ENCODE data around the gene HOXC5. TPM values are rescaled to one million over a fixed set of nuclear protein-coding genes. Genes with fewer than 3 reads are reported as not detected.

The HOXC5 gene
- total RNA-seq, 1 experiment from 2014 or later: not detected

- no peak overlapping the region for H3K23ac ChIP-seq (ENCODE audit: insufficient read length, low read depth, low read length)
- H3K27me3 ChIP-seq (ENCODE audit: insufficient read depth, low read length): peaks cover 100% of the 10 kb centered on the region
- no peak overlapping the region for H3K14ac ChIP-seq (ENCODE audit: insufficient read depth, low read length)
- H3K4ac ChIP-seq (ENCODE audit: low read depth, low read length): no peak overlapping the region
- no peak overlapping the region for H3K27ac ChIP-seq (ENCODE audit: insufficient read length, low read depth, low read length)
- no peak overlapping the region for H2BK120ac ChIP-seq (ENCODE audit: low read depth, low read length, poor library complexity, severe bottlenecking)
- no peak for DNase-seq
- H3K23me2 ChIP-seq (ENCODE audit: insufficient read length, low read depth, low read length, poor library complexity, severe bottlenecking): no peaks in the 10 kb centered on the region
- Mint-ChIP-seq H3K36me3 (ENCODE audit: insufficient read depth in 1 of 3, low read depth in 3 of 3) (no peaks in the 10 kb centered on the region), H3K27ac (no peak overlapping the region), H3K27me3 (ENCODE audit: low read depth) (peaks cover 100% of the 10 kb centered on the region), H3K4me3 (no peak overlapping the region), H3K9me3 (peaks cover 7 to 8% of the 10 kb centered on the region in 2 experiments; a peak in 4 of 5 replicates), H3K4me1 (peaks cover 3 to 14% of the 10 kb centered on the region in 2 experiments)
- no peak overlapping the region for H2BK15ac ChIP-seq (ENCODE audit: low read depth, low read length)
- H3K9ac ChIP-seq (ENCODE audit: extremely low read depth, insufficient read length, low read length): no peak overlapping the region
- H4K8ac ChIP-seq (replicated peaks; ENCODE audit: insufficient read length, low read depth, low read length): no peak overlapping the region
- H3K9me3 ChIP-seq (ENCODE audit: control insufficient read depth, low read depth, low read length): no peaks in the 10 kb centered on the region
- no peak overlapping the region for H2BK5ac ChIP-seq (ENCODE audit: insufficient read length, low read length)
- no peak overlapping the region for H2BK20ac ChIP-seq (ENCODE audit: low read depth, low read length, poor library complexity, severe bottlenecking)
- no peaks in the 10 kb centered on the region for H3K79me2 ChIP-seq (ENCODE audit: insufficient read depth, low read length)
- H4K91ac ChIP-seq (ENCODE audit: insufficient read length, low read depth, low read length): no peak overlapping the region
- no peak overlapping the region for H3T11ph ChIP-seq (ENCODE audit: low read length)
- no peak overlapping the region for H3K56ac ChIP-seq (ENCODE audit: insufficient read length, low read depth, low read length)
- H3K4me2 ChIP-seq (ENCODE audit: insufficient read depth, insufficient read length, low read length): no peak overlapping the region
- no peaks in the 10 kb centered on the region for H3K79me1 ChIP-seq (ENCODE audit: insufficient read depth, low read depth, low read length, poor library complexity, severe bottlenecking)
- H3K4me1 ChIP-seq (ENCODE audit: insufficient read depth, low read length): no peaks in the 10 kb centered on the region
- H2BK12ac ChIP-seq (ENCODE audit: insufficient read length, low read depth, low read length): no peak overlapping the region
- WGBS (ENCODE audit: extremely low coverage, insufficient read length, low lambda C conversion rate): no CpG with 5 or more reads among the region's 6 CpGs
- H4K5ac ChIP-seq (ENCODE audit: insufficient read length, low read depth, low read length): no peak overlapping the region
- no peak for TF ChIP-seq CTCF (conservative IDR thresholded peaks at IDR 0.05)
- no peak overlapping the region for H2AK5ac ChIP-seq (ENCODE audit: insufficient read length, low read length)
- H3K18ac ChIP-seq (ENCODE audit: insufficient read length, low read depth, low read length): no peak overlapping the region
- H2AFZ ChIP-seq (ENCODE audit: low read length): no peak overlapping the region
- H4K20me1 ChIP-seq (ENCODE audit: control insufficient read depth, insufficient read depth, insufficient read length): no peaks in the 10 kb centered on the region
Observed at GRCh38 chr12:54042970-54043853, 10.4 kb downstream of the HOXC5 start.
